ENCODE results near the gene PPP1R3F.
"Not testable (repeated sequence)": the region's sequence is repeated elsewhere in the genome, so short reads cannot be mapped to it uniquely, and the experiment has no call there.

Gene PPP1R3F

DNA sequence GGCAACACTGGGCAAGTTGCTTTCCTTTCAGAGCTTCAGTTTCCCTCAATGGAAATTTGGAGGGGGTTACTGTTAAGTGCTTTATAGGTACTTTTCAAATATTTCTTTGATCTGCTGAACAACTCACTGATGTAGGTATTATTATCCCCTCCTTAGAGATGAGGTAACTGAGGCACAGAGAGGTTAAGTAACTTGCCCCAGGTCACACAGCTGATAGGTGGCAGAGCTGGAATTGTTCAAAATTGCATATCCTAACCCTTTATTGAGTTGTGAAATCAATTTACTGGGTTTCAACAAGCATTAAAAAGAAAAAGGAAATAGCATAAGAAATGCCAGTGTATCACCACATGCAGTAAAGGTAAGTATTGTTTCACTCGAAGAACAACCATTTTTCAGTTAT is 6.6 kb downstream of the PPP1R3F start:
- DNase-seq, result no peak

GRCh38 chrX:49276671-49277534 is 7.3 kb downstream of the PPP1R3F start:
- DNase-seq, result no peak

DNA sequence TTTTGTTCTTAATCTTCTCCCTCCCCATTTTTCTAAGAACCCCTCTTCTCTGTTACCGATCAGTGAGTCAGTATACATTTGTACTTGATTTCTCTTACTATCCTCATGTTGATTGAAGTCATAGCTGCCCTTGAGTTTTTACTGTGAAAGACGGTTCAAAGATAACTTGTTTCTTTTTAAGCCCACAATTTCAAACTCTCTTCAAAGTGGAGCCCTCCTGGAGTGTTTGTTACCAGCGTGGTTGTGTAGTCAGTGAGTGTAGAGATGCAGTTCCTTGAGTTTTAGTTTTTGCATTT is 7.9 kb downstream of the PPP1R3F start:
- DNase-seq, result no peak

- DNase-seq, result no peak
Measured at GRCh38 chrX:49278081-49278480, 8.5 kb downstream of the PPP1R3F start.

DNA sequence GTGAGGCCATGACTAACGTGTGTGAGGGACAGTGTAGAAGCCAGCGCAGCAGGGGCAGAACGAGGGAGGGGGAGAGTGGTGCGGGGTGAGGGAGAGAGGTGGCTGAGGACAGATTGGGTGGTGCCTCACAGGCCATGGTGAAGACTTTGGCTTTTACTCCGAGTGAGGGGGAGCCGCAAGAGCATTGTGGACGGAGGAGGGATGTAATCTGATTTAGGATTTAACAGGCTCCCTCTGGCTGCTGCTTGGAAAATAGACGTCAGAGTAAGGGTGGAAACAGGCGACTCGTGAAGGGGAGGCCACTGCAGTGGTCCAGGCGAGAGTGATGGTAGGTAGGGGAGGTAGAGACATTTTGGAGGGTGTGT is 13.0 kb downstream of the PPP1R3F start:
- DNase-seq, result no peak

GRCh38 chrX:49284212-49284611 is 14.6 kb downstream of the PPP1R3F start:
- DNase-seq, result no peak

- DNase-seq, result no peak
Measured at GRCh38 chrX:49286136-49286535, 16.5 kb downstream of the PPP1R3F start.

GRCh38 chrX:49286581-49286980 is 17.0 kb downstream of the PPP1R3F start:
- DNase-seq, result no peak

- no peak for DNase-seq
Measured at GRCh38 chrX:49287665-49288064, 18.1 kb downstream of the PPP1R3F start.

DNA sequence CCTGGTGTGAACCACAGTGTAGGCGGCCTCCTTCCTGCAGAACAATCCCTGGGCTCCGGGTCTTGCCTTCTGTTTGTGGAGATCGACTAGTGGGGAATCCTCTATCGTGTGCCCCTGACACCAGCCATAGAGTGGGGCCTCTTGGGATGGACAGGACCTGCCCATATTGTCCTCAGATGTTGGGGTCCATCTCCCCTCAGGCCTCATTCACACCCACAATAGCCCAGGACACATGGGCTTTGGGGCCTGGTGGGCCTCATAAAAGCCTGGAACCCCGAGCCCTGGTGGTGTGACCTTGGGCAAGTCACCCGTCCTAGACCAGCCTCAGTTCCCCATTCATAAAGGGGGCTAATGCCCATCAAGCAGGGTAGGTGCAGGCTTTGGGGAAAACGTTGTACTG is 20.6 kb downstream of the PPP1R3F start:
- no peak for DNase-seq

DNA sequence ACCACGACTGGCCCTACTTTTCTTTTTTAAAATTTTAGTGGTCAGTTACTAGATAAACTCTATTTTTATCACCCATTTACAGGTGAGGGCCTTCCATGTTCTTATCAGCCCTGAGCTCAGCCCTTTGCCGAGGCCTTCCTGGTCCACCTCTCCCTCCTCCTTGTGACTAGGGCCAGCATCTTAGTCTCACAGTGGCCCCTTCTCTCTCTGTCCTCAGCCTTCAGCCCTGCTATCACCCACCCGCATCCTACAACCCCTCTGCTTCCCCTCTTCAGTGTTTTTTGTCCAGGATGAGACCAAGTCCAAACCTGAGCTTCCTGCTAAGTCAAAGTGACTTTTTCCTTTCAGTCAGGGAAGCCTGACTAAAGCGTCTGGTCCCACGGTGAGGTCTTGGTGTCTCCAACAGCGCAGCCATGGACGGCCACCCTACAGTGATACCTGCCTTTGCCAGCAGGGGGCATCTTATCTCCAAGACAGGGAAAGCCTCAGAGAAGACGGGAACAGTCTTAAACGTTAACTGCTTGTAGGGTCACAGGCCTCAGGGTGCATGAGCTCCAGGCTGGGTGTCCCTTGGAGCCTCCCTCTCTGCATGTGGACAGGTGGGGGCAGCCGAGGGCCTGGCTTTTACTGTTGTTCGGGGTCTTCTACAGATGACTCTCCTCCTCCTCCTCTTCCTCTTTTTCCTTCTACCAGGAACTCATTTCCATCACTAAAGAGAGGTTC is 22.2 kb downstream of the PPP1R3F start:
- DNase-seq, result peak; percentile 44

GRCh38 chrX:49292400-49293362 is 23.1 kb downstream of the PPP1R3F start:
- no peak for DNase-seq

DNA sequence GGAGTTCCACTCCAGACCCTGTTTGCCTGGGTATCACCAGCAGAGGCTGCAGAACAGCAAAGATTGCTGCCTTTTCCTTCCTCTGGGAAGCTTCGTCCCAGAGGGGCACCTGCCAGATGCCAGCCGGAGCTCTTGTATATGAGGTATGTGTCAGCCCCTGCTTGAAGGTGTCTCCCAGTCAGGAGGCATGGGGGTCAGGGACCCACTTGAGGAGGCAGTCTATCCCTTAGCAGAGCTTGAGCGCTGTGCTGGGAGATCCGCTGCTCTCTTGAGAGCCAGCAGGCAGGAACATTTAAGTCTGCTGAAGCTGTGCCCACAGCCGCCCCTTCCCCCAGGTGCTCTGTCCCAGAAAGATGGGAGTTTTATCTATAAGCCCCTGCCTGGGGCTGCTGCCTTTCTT is 29.7 kb downstream of the PPP1R3F start:
- DNase-seq, result not testable (repeated sequence)

DNA sequence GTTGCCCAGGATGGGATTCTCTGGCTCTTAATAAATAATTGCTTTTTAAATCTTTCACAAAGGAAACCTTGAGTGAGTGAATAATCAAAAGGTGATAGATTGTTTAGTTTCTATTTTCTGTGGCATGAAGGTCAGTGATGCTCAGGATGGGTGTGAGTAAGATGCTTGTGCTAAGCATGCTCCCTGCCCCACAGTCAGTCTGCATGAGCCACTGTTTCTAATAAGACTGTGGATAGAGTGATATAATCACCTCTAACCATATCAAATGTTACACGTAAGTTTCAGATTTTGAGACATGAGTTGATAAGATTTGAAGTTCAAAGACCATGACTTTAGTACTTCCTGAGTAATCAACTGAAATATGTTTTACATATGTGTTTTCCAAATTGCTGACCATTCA is 31.1 kb downstream of the PPP1R3F start:
- no peak for DNase-seq

DNA sequence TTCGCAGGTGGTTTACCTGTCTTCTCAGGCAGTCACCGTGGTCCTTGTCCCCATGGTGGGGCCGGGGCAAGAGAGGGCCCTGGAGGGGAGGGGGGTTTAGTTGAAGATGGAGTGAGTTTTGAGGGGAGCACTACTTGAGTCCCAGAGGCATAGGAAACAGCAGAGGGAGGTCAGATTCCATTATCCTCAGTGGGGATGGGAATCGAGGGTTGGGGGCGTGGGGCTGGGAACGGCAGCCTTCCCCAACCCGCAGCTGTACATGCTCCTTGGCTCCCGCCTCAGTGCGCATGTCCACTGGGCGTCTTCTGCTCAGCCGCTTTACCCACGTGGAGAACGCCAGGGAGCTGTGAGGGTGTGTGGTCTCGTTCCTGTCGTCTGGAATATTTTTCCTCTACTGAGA is 33.8 kb downstream of the PPP1R3F start, which contains the start of gene GAGE10:
Gene GAGE10, plus strand, starts transcription at position 301 of the 400 bp plus-strand sequence. CDS start 1,214 bp downstream, outside the sequence.
- no peak for DNase-seq

DNA sequence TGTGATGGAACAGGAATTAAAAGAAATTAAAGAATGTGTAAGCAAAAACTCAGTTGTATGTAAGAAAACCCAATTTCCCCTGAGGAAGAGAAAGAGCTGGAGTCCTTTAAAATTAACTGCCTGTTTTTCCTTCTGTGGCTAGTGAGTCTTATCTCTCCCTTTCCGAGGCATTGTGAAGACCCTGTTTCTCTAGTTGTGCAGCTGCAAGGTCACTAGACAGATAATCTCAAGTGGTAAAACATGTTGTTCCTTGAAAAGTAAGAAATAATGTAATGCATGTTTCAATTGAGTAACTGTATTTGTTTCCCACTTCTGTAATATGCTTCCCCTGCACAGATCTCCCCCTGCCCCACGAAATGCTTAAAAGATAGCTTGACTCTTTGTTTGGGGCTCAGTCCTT is 38.2 kb downstream of the PPP1R3F start:
- peak; percentile 1 for DNase-seq

DNA sequence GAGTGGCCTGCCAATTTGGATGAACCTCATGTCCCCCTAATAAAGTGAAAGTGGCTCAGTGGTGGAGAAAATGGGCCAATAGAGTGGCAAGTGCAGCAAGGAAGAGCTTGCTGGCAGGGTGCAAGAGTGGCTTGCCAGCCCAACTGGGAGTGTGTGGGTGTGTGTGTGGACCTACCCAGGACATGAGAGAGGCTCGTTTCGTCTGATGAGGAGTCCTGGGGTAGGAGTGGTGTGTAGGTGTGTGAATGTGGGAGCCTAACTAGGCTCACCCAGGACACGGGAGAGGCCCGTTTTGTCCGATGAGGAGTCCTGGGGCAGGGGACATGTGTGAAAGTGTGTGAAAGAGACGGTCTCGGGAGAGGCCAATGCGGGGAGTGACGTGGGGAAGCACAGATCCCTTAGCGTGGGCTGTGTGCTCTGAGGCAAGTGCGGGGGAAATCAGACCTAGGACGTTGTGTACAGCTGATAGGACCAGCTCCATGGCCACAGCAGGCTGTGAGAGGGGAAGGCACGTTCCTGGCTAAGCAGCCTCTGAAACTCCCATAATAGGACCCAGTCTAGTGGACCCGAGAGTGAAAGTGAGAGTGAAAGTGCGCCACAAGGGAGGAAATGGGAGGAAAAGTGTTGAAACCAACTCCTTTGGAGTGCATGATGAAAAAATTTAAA is 39.1 kb downstream of the PPP1R3F start:
- DNase-seq, result peak; percentile 80

- peak; percentile 48 for DNase-seq
Measured at GRCh38 chrX:49309401-49309981, 39.9 kb downstream of the PPP1R3F start.

DNA sequence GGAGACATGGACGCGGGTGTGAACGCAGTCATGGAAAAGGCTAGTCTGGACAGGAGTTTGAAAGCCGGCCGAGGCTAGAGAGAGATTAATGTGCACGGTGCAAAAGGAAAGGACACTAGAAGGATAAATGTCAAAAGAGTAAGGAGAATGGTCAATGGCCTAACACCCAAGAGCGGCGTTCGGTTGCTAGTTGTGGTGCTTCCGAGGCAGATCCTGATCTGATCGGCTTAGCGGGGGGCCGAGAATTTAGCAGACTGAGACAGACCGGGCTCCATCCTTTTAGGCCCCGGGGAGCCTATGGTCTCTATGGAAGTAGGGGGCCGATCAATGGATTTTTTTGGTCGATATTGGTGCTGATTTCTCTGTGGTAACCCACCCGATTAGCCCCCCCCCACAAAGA is 40.8 kb downstream of the PPP1R3F start:
- no peak for DNase-seq

GRCh38 chrX:49312176-49312575 is 42.6 kb downstream of the PPP1R3F start:
- DNase-seq, result peak; percentile 78

- DNase-seq, result no peak
Measured at GRCh38 chrX:49316085-49316484, 46.5 kb downstream of the PPP1R3F start.

- DNase-seq, result not testable (repeated sequence)
Measured at GRCh38 chrX:49321737-49322136, 52.1 kb downstream of the PPP1R3F start, which contains the start of gene GAGE12J. TSS of gene GAGE12J (plus strand) at chrX:49322037. CDS start at chrX:49323194, 1,157 bp downstream.
